Endothelial cell (in vitro differentiated cells): ENCODE data around the gene RIBC2. TPM values are rescaled to one million over a fixed set of nuclear protein-coding genes. Genes with fewer than 3 reads are reported as not detected.
A peak's percentile ranks its signal among the peaks of the same experiment; 100 is the strongest.
"Not testable (repeated sequence)": the region's sequence is repeated elsewhere in the genome, so short reads cannot be mapped to it uniquely, and the experiment has no call there.

Source experiments
- DNase-seq: peaks from one replicate; pipeline ENCODE4 v3.0.0; 2021; ENCODE audit warnings: low spot score
- H3K27ac Mint-ChIP-seq: one replicate; pipeline ENCODE4 v1.8.0; 2021; ENCODE audit warnings: mixed read lengths, inconsistent platforms; ENCODE audit not compliant: unreplicated experiment
- H3K27me3 Mint-ChIP-seq: one replicate; pipeline ENCODE4 v1.8.0; 2021; ENCODE audit warnings: mild to moderate bottlenecking, moderate library complexity, mixed read lengths, inconsistent platforms; ENCODE audit not compliant: unreplicated experiment
- H3K36me3 Mint-ChIP-seq: one replicate; pipeline ENCODE4 v1.8.0; 2021; ENCODE audit warnings: mild to moderate bottlenecking, low read depth, mixed read lengths, inconsistent platforms; ENCODE audit not compliant: unreplicated experiment
- H3K4me1 Mint-ChIP-seq: one replicate; pipeline ENCODE4 v1.8.0; 2021; ENCODE audit warnings: mild to moderate bottlenecking, mixed read lengths, inconsistent platforms; ENCODE audit not compliant: unreplicated experiment
- H3K4me3 Mint-ChIP-seq: one replicate; pipeline ENCODE4 v1.8.0; 2021; ENCODE audit warnings: mild to moderate bottlenecking, mixed read lengths, inconsistent platforms; ENCODE audit not compliant: unreplicated experiment
- H3K9me3 Mint-ChIP-seq: one replicate; pipeline ENCODE4 v1.8.0; 2021; ENCODE audit warnings: mixed read lengths, inconsistent platforms; ENCODE audit not compliant: unreplicated experiment
- CTCF ChIP-seq: fragments of 200-600 bp; sonication (generic); IDR thresholded peaks from one replicate; pipeline ENCODE4 v1.5.0; 2021; ENCODE audit warnings: antibody characterized with exemption; ENCODE audit not compliant: unreplicated experiment
- long read RNA-seq: library from polyadenylated mRNA; unstranded; transcript quantifications from one replicate; pipeline ENCODE4 v2.0.0, GENCODE V29; 2020; ENCODE audit not compliant: unreplicated experiment
- total RNA-seq: library from RNA; stranded (reverse); fragmentation: NEBNext Ultra II Directional; extraction: Animal tissue kit (Norgen Biotek cat#: 25700); gene quantifications from one replicate; pipeline ENCODE4 v1.2.1, GENCODE V29; 2021; ENCODE audit not compliant: unreplicated experiment

The RIBC2 gene
- total RNA-seq: 0.54 TPM
- long read RNA-seq: 0 reads

GRCh38 chr22:45413368-45414211 lies at the start of gene RIBC2, which contains the start of gene SMC1B:
RIBC2 (plus strand) TSS chr22:45413693; CDS start chr22:45413887, 194 bp downstream.
SMC1B (minus strand) TSS chr22:45413599; CDS start chr22:45413567, 32 bp downstream.
- H3K9me3 Mint-ChIP-seq: no peaks in the 10 kb centered on the region
- no peaks in the 10 kb centered on the region for H3K36me3 Mint-ChIP-seq
- no peak for TF ChIP-seq CTCF
- H3K4me1 Mint-ChIP-seq: no peaks in the 10 kb centered on the region
- peak within 1 kb of the TSS; percentile 77 for H3K27ac Mint-ChIP-seq
- peak within 1 kb of the TSS; percentile 69 for H3K4me3 Mint-ChIP-seq
- H3K27me3 Mint-ChIP-seq: no peaks in the 10 kb centered on the region
- peak; percentile 81 for DNase-seq

GRCh38 chr22:45366713-45367112 lies 46.8 kb upstream of the RIBC2 start:
- H3K27ac Mint-ChIP-seq: no peak overlapping the region
- peaks cover 1% of the 10 kb centered on the region for H3K27me3 Mint-ChIP-seq
- no peaks in the 10 kb centered on the region for H3K4me1 Mint-ChIP-seq
- TF ChIP-seq CTCF: no peak
- DNase-seq: no peak
- H3K9me3 Mint-ChIP-seq: no peaks in the 10 kb centered on the region
- H3K4me3 Mint-ChIP-seq: no peak overlapping the region
- H3K36me3 Mint-ChIP-seq: no peaks in the 10 kb centered on the region

GRCh38 chr22:45373592-45373991 lies 39.9 kb upstream of the RIBC2 start:
- H3K4me1 Mint-ChIP-seq, H3K9me3 Mint-ChIP-seq, H3K36me3 Mint-ChIP-seq, H3K4me3 Mint-ChIP-seq, DNase-seq, H3K27ac Mint-ChIP-seq, H3K27me3 Mint-ChIP-seq: not testable (repeated sequence)

GRCh38 chr22:45376009-45376408 lies 37.5 kb upstream of the RIBC2 start:
- Mint-ChIP-seq H3K27ac (no peak overlapping the region), H3K9me3 (no peaks in the 10 kb centered on the region), H3K36me3 (no peaks in the 10 kb centered on the region), H3K4me3 (no peak overlapping the region), H3K27me3 (peaks cover 1% of the 10 kb centered on the region), H3K4me1 (no peaks in the 10 kb centered on the region)
- TF ChIP-seq CTCF: no peak
- DNase-seq: no peak

GRCh38 chr22:45376703-45377102 lies 36.8 kb upstream of the RIBC2 start:
- no peak for DNase-seq
- H3K9me3 Mint-ChIP-seq: no peaks in the 10 kb centered on the region
- no peak for TF ChIP-seq CTCF
- peaks cover 1% of the 10 kb centered on the region for H3K27me3 Mint-ChIP-seq
- H3K4me1 Mint-ChIP-seq: no peaks in the 10 kb centered on the region
- no peak overlapping the region for H3K27ac Mint-ChIP-seq
- H3K4me3 Mint-ChIP-seq: no peak overlapping the region
- no peaks in the 10 kb centered on the region for H3K36me3 Mint-ChIP-seq
